ENCODE measurements around the gene SLC7A6.
"Not testable (repeated sequence)": the region's sequence is repeated elsewhere in the genome, so short reads cannot be mapped to it uniquely, and the experiment has no call there.

SLC7A6 gene

GRCh38 chr16:68283801-68284598 lies 19.7 kb downstream of the SLC7A6 start:
- DNase-seq (ENCODE audit: low read depth, low spot score): no peak

GRCh38 chr16:68284847-68285246 lies 20.5 kb downstream of the SLC7A6 start:
- no peak for DNase-seq (ENCODE audit: low read depth, low spot score)

- DNase-seq (ENCODE audit: low read depth, low spot score): no peak
Observed at GRCh38 chr16:68285683-68286082, 21.4 kb downstream of the SLC7A6 start.

GRCh38 chr16:68286153-68287074 lies 22.1 kb downstream of the SLC7A6 start:
- DNase-seq (ENCODE audit: low read depth, low spot score): no peak

- no peak for DNase-seq (ENCODE audit: low read depth, low spot score)
Observed at GRCh38 chr16:68287276-68288251, 23.2 kb downstream of the SLC7A6 start.

- DNase-seq (ENCODE audit: low read depth, low spot score): no peak
Observed at GRCh38 chr16:68288252-68288650, 23.9 kb downstream of the SLC7A6 start.

DNA sequence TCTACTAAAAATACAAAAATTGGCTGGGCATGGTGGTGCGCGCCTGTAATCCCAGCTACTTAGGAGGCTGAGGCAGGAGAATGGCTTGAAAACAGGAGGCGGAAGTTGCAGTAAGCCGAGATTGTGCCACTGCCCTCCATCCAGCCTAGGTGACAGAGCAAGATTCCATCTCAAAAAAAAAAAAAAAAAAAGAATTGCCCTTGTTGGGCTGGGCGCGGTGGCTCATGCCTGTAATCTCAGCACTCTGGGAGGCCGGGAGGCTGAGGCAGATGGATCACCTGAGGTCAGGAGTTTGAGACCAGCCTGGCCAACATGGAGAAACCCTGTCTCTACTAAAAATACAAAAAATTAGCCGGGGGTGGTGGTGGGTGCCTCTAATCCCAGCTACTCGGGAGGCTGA lies 24.5 kb downstream of the SLC7A6 start:
- not testable (repeated sequence) for DNase-seq (ENCODE audit: low read depth, low spot score)

DNA sequence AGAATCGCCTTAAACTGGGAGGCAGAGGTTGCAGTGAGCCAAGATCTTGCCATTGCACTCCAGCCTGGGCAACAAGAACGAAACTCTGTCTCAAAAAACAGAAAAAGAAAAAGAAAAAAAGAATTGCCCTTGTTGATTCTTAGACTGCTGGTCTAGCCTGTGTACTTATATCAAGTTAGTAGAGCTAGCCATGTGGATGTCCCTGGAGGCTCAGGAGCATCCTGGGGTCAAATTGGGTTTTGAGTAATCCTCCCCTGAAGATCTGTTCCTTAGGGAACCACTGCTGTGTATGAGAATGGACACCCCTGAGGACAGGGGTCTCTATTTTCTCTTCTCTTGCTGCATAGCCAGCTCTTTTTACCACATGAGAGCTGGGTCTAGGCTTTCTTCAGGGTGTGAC lies 24.9 kb downstream of the SLC7A6 start:
- no peak for DNase-seq (ENCODE audit: low read depth, low spot score)

- no peak for DNase-seq (ENCODE audit: low read depth, low spot score)
Observed at GRCh38 chr16:68289621-68290329, 25.4 kb downstream of the SLC7A6 start.

DNA sequence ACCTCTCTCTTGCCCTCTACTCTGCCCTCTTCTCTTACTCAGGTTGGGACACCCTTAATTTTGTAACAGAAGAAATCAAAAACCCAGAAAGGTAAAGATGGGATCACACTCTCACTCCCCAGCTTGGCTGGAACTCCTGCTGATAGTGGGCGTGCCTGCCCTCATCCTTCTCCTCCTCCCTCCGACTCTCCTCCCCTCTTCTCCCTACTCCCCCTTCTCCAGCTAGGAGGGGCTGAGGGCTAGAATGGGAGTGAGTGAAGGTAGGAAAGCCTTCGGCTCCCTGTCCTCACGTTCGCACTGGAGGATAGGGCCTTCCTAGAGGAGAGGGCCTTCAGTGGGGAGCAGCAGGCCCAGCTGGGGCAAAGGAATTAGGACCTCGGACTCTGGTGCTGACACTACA lies 26.1 kb downstream of the SLC7A6 start:
- DNase-seq (ENCODE audit: low read depth, low spot score): no peak

DNA sequence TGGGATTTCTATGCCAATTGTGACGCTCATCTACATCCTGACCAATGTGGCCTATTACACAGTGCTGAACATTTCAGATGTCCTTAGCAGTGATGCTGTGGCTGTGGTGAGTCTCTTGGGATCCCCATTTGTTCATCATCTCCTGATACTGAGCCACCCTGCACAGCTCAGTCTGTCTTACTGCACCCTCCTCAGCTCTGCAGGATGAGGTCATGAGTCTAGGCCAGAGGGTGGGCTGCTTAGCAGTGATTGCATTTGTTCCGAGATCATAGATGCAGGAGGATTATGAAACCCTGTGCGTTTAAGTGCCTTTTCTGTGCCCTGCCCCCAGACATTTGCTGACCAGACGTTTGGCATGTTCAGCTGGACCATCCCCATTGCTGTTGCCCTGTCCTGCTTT lies 26.9 kb downstream of the SLC7A6 start:
- no peak for DNase-seq (ENCODE audit: low read depth, low spot score)

DNA sequence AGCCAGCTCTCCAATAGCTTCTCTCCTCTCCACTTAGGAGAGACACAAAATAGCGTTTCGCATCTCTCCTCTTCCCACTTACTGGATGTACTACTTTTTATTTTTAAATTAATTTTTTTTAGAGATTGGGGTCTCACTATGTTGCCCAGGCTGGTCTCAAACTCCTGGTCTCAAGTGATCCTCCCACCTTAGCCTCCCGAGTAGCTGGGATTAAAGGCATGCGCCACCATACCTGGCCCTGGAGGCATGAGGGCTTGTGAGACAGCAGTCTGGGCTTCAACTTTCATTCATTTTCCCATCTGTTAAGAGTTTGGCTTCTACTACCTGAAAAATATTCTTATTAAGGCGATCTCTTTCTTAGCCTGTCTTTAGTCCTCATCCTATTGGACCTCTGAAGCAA lies 28.1 kb downstream of the SLC7A6 start:
- no peak for DNase-seq (ENCODE audit: low read depth, low spot score)

DNA sequence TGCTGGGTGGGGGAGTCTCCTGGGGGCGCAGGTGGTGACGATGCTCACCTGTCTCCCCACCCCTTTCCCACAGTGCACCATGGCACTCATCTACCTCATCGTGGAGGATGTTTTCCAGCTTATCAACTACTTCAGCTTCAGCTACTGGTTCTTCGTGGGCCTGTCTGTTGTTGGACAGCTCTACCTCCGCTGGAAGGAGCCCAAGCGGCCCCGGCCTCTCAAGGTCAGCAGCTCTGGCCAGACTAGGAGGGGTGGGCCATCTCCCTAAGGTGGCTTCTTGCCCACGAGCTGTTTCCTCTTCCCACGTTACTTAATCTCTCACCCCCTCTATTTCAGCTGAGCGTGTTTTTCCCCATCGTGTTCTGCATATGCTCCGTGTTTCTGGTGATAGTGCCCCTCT lies 32.0 kb downstream of the SLC7A6 start:
- no peak for DNase-seq (ENCODE audit: low read depth, low spot score)

DNA sequence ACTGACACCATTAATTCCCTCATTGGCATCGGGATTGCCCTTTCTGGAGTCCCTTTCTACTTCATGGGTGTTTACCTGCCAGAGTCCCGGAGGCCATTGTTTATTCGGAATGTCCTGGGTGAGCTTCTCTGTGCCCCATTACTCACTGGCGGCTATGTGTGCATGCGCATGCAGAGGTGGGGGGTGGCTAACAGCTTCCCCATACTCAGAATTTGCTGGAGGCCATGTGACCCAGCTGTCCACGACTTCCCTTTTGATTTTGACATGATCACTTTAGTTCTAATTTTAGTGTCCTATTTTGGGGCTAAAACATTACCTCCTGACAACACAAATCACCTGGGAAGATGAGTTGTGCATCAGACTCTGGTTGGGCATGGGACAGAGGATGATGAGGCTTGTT lies 32.4 kb downstream of the SLC7A6 start:
- DNase-seq (ENCODE audit: low read depth, low spot score): no peak

GRCh38 chr16:68297908-68298307 lies 33.6 kb downstream of the SLC7A6 start:
- DNase-seq (ENCODE audit: low read depth, low spot score): no peak

DNA sequence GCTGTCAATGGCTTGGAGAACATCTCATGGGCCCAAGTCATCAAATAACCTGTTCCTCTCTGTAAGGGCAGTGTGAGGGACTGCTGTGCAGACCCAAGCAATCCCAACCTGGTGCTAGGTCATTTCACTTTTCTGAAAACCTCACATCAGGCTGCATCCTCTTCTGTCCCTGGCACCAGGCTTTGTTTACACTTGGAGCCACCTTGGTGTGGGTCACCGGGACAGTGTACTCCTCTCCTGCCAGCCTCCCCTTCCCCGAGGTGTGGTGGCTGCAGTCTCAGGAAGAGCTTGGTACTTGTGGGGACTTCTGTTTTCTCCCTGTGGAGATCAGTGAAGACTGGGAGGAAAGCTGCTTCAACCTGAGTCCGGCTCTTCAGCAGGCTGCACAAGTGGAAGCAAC lies 34.0 kb downstream of the SLC7A6 start:
- DNase-seq (ENCODE audit: low read depth, low spot score): no peak

GRCh38 chr16:68298907-68299561 lies 34.7 kb downstream of the SLC7A6 start:
- no peak for DNase-seq (ENCODE audit: low read depth, low spot score)

- no peak for DNase-seq (ENCODE audit: low read depth, low spot score)
Observed at GRCh38 chr16:68299571-68300453, 35.5 kb downstream of the SLC7A6 start.

DNA sequence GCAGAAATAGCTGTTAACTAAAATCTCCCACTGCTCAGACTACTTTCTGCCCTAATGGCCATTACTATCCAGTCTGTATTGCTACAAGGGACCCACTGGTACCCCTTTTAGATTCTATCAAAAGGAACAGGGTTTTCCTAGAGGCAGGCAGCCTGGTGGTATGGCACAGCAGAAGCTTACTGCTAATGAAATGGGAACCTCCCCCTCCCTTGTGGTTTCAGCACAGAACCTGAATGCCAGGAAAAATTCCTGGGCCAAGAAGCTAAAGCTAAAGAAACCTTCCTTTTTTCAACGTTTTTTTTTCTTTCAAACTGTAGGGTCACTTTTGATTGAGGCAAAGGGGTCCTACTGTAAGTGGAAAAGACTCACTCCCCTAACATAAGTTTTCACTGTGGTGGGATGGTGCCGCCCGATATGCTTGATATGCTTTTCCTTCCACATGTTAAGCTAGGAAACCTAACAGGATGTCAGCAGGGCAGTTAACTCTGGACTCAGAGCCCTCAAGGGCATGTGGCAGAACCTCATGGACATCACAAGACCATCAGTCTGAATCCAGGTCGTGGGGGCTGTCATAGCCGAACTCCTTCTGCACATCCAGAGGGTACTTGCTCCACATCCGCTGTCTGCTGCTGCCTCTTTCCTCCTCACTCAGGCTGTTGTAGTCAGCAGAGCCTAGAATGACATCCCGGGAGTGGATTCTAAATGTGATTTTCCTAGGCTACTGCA lies 36.6 kb downstream of the SLC7A6 start:
- no peak for DNase-seq (ENCODE audit: low read depth, low spot score)
